B cell (primary cell): ENCODE measurements around the gene GALNT6. TPM values are rescaled to one million over a fixed set of nuclear protein-coding genes. Genes with fewer than 3 reads are reported as not detected.

Source experiments
- ATAC-seq: fragments of 200-7000 bp; cut with Tn5 transposase; one replicate; pipeline ENCODE4 v1.10.0; 2021; ENCODE audit warnings: low read depth, mild to moderate bottlenecking, moderate number of reproducible peaks, moderate library complexity
- CTCF ChIA-PET: fragments of 350-600 bp; sonication (Branson Sonifier 250); formaldehyde crosslinking; loops from one replicate; lab custom pipeline; 2021; ENCODE audit warnings: antibody characterized with exemption, inconsistent platforms; lab: Charles Lee
- POLR2A ChIA-PET: fragments of 350-600 bp; sonication (Branson Sonifier 250); formaldehyde crosslinking; loops from one replicate; lab custom pipeline; 2021; ENCODE audit warnings: antibody characterized with exemption; lab: Charles Lee
- DNase-seq: peaks from one replicate; pipeline ENCODE4 v3.0.0; 2013
- H2AFZ ChIP-seq: 2 replicates; pipeline ENCODE4 v1.6.1; 2012; ENCODE audit warnings: mild to moderate bottlenecking, low read depth, low read length; ENCODE audit not compliant: insufficient read depth, poor library complexity, severe bottlenecking
- H3K27ac ChIP-seq, 2 donors: 1 replicate in 1 of 2; 2 replicates in 1 of 2; pipeline ENCODE4 v1.5.1; 2012 to 2013; ENCODE audit warnings: low read length in 2 of 2, mild to moderate bottlenecking in 2 of 2, moderate library complexity in 1 of 2
- H3K27me3 ChIP-seq, 4 experiments: fragments of 200-600 bp in 1 of 4; sonication (generic) in 1 of 4; replicated peaks in 1 of 4; 1 replicate in 2 of 4; 2 replicates in 2 of 4; pipeline versions ENCODE4 v1.6.1 to v1.7.0; 2013 to 2016; ENCODE audit warnings: low read length in 3 of 4, mild to moderate bottlenecking in 2 of 4, mixed read lengths in 1 of 4, moderate library complexity in 1 of 4; ENCODE audit not compliant: insufficient read depth in 4 of 4, control insufficient read depth in 3 of 4; ENCODE audit errors: control extremely low read depth in 1 of 4
- H3K36me3 ChIP-seq, 2 experiments: replicated peaks in 1 of 2; 1 replicate in 1 of 2; 2 replicates in 1 of 2; pipeline versions ENCODE4 v1.6.1 to v1.7.1; 2013; ENCODE audit warnings: low read length in 1 of 2; ENCODE audit not compliant: insufficient read depth in 2 of 2, control insufficient read depth in 1 of 2; ENCODE audit errors: control extremely low read depth in 1 of 2, extremely low read depth in 1 of 2
- H3K4me1 ChIP-seq, 2 donors: fragments of 200-600 bp in 1 of 2; sonication (generic) in 1 of 2; 1 replicate in 1 of 2; 2 replicates in 1 of 2; pipeline versions ENCODE4 v1.5.1 to v1.6.1; 2013 to 2017; ENCODE audit warnings: low read length in 2 of 2; ENCODE audit not compliant: control insufficient read depth in 2 of 2, insufficient read depth in 2 of 2
- H3K4me2 ChIP-seq: replicated peaks from 2 replicates; pipeline ENCODE3; 2012; ENCODE audit warnings: mild to moderate bottlenecking, low read depth, low read length; ENCODE audit not compliant: poor library complexity, severe bottlenecking
- H3K4me3 ChIP-seq, 5 experiments: fragments of 200-600 bp in 1 of 5; sonication (generic) in 1 of 5; 1 replicate in 3 of 5; 2 replicates in 2 of 5; pipeline versions ENCODE4 v1.5.1 to v1.7.0; 2011 to 2016; ENCODE audit warnings: low read length in 4 of 5, mild to moderate bottlenecking in 4 of 5, low read depth in 2 of 5, control low read depth in 1 of 5, moderate library complexity in 1 of 5; ENCODE audit not compliant: insufficient read depth in 1 of 5; ENCODE audit errors: control extremely low read depth in 1 of 5, extremely low read depth in 1 of 5
- H3K79me2 ChIP-seq: fragments of 200-600 bp; sonication (generic); one replicate; pipeline ENCODE4 v1.6.0; 2016; ENCODE audit warnings: low read length; ENCODE audit not compliant: control insufficient read depth, insufficient read depth
- H3K9ac ChIP-seq: fragments of 200-600 bp; sonication (generic); 2 replicates; pipeline ENCODE4 v1.6.1; 2017; ENCODE audit warnings: mild to moderate bottlenecking, low read length, moderate library complexity
- H3K9me3 ChIP-seq, 3 donors: one replicate each; pipeline versions ENCODE4 v1.6.1 to v1.7.1; 2013; ENCODE audit warnings: low read length in 2 of 3; ENCODE audit not compliant: control insufficient read depth in 2 of 3, insufficient read depth in 1 of 3; ENCODE audit errors: control extremely low read depth in 1 of 3
- H4K20me1 ChIP-seq: 2 replicates; pipeline ENCODE4 v1.6.0; 2012; ENCODE audit warnings: mild to moderate bottlenecking, low read length; ENCODE audit not compliant: insufficient read depth, control insufficient read depth, poor library complexity, severe bottlenecking
- H3K27ac Mint-ChIP-seq: one replicate; pipeline ENCODE4 v1.8.0; 2021; ENCODE audit warnings: mixed read lengths
- H3K27me3 Mint-ChIP-seq: one replicate; pipeline ENCODE4 v1.8.0; 2021; ENCODE audit warnings: mixed read lengths
- H3K4me1 Mint-ChIP-seq: one replicate; pipeline ENCODE4 v1.8.0; 2021; ENCODE audit warnings: mixed read lengths
- H3K4me3 Mint-ChIP-seq: one replicate; pipeline ENCODE4 v1.8.0; 2021; ENCODE audit warnings: mixed read lengths
- H3K9me3 Mint-ChIP-seq: one replicate; pipeline ENCODE4 v1.8.0; 2022; ENCODE audit warnings: mixed read lengths; ENCODE audit not compliant: insufficient read depth
- EZH2 ChIP-seq: IDR thresholded peaks from 2 replicates; pipeline ENCODE4 v1.6.1; 2012; ENCODE audit warnings: borderline replicate concordance, low read depth, mild to moderate bottlenecking, moderate library complexity, low read length; ENCODE audit not compliant: insufficient read depth, poor library complexity, severe bottlenecking
- WGBS: methylation state at CpG from one replicate; pipeline ENCODE4 v1.1.5; 2013; ENCODE audit warnings: missing lambda C conversion rate; ENCODE audit not compliant: insufficient coverage; 5-methylcytosine and 5-hydroxymethylcytosine counted together
- intact Hi-C: fragments of 100-400 bp; cut with micrococcal nuclease; formaldehyde crosslinking; loops from one replicate; pipeline ENCODE4 v1.10.0; 2022
- polyA plus RNA-seq: library from polyadenylated mRNA; depleted of rRNA; stranded (reverse); fragments of >200 nt; gene quantifications from 2 replicates; pipeline ENCODE4 v1.2.3, GENCODE V29; 2012
- total RNA-seq, 2 donors: library from RNA; stranded (reverse); fragments of 120-200 nt in 1 of 2; gene quantifications; 1 replicate in 1 of 2; 2 replicates in 1 of 2; pipeline versions ENCODE4 v1.2.3 to v1.2.4, GENCODE V29; 2013 to 2022
- TF ChIP-seq, protein P1 (sequence below): fragments of 200-600 bp; IDR thresholded peaks from one replicate; pipeline ENCODE4 v1.8.0; 2022; ENCODE audit warnings: antibody characterized with exemption, mild to moderate bottlenecking

Gene GALNT6
- total and polyA plus RNA-seq, 2 donors (not counting 1 experiment from before 2014, with no cell fraction given) = 9.0 to 10.3 TPM

DNA sequence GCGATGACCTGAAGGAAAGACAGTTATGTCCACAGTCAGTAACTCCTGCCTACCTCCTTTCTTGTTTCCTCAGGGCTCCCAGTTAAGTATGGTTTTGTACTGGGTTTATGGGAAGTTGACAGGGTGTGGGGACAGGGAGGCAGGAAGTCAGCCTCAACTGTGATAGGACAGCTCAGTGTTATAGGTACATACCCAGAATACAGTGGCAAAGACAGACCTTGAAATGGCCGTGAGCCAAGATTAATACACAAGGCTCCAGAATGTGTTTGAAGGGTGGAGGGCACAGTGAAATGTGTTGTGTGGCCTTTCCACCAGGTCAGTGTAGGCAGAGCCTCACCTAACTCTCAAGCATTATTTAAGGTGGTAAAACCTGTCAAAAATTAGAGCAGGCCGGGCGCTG lies 62.6 kb downstream of the GALNT6 start:
- ATAC-seq (no peak), DNase-seq (no peak)
- no peak overlapping the region for H3K4me3 Mint-ChIP-seq
- Histone ChIP-seq H2AFZ (no peak overlapping the region), H3K9ac (no peak overlapping the region), H3K4me2 (no peak overlapping the region), H3K9me3 (peaks cover 0 to 9% (median 0%) of the 10 kb centered on the region in 3 donors), H4K20me1 (no peaks in the 10 kb centered on the region), H3K79me2 (peaks cover 3% of the 10 kb centered on the region), H3K27ac (no peak overlapping the region), H3K36me3 (no peaks in the 10 kb centered on the region), H3K4me3 (no peak overlapping the region), H3K4me1 (peaks cover 59 to 65% of the 10 kb centered on the region in 2 donors), H3K27me3 (no peaks in the 10 kb centered on the region)
- ChIA-PET POLR2A (no interaction called here), CTCF (interaction anchor here (11.9 kb wide), 1 partner anchor 11 kb away, joined by 148 read pairs; no protein-coding TSS in a partner anchor)
- TF ChIP-seq, protein P1, sequence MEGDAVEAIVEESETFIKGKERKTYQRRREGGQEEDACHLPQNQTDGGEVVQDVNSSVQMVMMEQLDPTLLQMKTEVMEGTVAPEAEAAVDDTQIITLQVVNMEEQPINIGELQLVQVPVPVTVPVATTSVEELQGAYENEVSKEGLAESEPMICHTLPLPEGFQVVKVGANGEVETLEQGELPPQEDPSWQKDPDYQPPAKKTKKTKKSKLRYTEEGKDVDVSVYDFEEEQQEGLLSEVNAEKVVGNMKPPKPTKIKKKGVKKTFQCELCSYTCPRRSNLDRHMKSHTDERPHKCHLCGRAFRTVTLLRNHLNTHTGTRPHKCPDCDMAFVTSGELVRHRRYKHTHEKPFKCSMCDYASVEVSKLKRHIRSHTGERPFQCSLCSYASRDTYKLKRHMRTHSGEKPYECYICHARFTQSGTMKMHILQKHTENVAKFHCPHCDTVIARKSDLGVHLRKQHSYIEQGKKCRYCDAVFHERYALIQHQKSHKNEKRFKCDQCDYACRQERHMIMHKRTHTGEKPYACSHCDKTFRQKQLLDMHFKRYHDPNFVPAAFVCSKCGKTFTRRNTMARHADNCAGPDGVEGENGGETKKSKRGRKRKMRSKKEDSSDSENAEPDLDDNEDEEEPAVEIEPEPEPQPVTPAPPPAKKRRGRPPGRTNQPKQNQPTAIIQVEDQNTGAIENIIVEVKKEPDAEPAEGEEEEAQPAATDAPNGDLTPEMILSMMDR = no peak
- TF ChIP-seq EZH2 = no peak
- H3K27ac Mint-ChIP-seq = peak overlapping the region; percentile 20
- 100% methylated on average over 3 of the region's 4 CpGs for whole genome bisulfite sequencing
- H3K27me3 Mint-ChIP-seq = no peaks in the 10 kb centered on the region
- H3K9me3 Mint-ChIP-seq = no peaks in the 10 kb centered on the region
- intact Hi-C loops = loop anchor here (10.0 kb wide), 1 partner anchor 564 kb away; the partner anchor contains the start of gene ATF1
- H3K4me1 Mint-ChIP-seq = peaks cover 63% of the 10 kb centered on the region

DNA sequence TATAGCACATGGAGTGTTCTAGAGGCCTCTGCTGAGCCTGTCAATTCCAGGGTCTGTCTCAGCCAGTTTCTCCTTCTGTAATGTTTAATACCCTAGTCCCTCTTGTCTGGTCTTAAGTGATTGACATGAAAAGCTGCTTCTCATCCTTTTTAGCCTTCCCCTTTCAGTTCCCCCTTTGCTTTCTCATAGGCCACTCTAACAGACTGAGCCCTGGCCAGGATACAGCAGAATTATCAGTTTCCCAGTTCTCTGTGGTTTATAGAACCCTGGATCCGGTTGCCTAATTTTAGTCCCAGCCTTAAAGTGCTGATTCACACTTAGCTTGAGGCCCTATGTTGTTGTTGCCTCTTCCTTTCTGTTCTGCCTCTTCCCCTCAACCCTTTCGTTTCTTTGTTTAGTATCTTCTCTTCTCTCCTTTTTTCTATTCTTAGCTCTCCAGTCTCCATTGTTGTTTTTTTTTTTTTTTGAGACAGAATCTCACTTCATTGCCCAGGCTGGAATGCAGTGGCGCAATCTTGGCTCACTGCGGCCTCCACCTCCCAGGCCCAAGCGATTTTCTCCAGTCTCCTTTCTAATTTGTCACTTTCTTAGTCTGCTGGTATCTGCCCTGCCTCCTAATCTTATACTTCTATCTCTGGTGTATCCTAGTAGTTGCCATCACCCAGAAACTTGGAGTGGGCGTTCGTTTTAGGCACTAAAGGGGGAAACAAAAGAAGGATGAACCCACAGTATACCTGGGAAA lies 64.3 kb downstream of the GALNT6 start:
- intact Hi-C loops = loop anchor here (10.0 kb wide), 1 partner anchor 562 kb away; the partner anchor contains the start of gene ATF1
- Histone ChIP-seq H3K4me1 (peaks cover 72 to 79% of the 10 kb centered on the region in 2 donors), H3K9me3 (peaks cover 0 to 9% (median 0%) of the 10 kb centered on the region in 3 donors), H3K4me2 (peak overlapping the region; percentile 63), H3K9ac (no peak overlapping the region), H2AFZ (no peak overlapping the region), H3K79me2 (peaks cover 20% of the 10 kb centered on the region), H3K27ac (peak overlapping the region; percentile 59 to 64), H3K27me3 (no peaks in the 10 kb centered on the region), H3K36me3 (peaks cover 0 to 9% of the 10 kb centered on the region in 2 experiments), H4K20me1 (no peaks in the 10 kb centered on the region), H3K4me3 (peak overlapping the region in 1 of 5 experiments; percentile 22)
- 12% methylated on average over 4 of the region's 7 CpGs for WGBS
- Mint-ChIP-seq H3K27ac (peak overlapping the region; percentile 83), H3K4me3 (peak overlapping the region; percentile 35), H3K27me3 (no peaks in the 10 kb centered on the region), H3K4me1 (peaks cover 80% of the 10 kb centered on the region), H3K9me3 (no peaks in the 10 kb centered on the region)
- ChIA-PET POLR2A (interaction anchor here (0.6 to 1.2 kb wide), 8 partner anchors 8 to 818 kb away, joined by 3 to 6 read pairs (median 4); partner anchors contain the start of genes DAZAP2 and SMAGP), CTCF (interaction anchor here (0.9 to 11.9 kb wide), 6 partner anchors 12 to 562 kb away, joined by 3 to 148 read pairs (median 5); partner anchors contain the start of genes ATF1 and SMAGP)
- DNase-seq = peak; percentile 73
- ATAC-seq = peak; percentile 28
- TF ChIP-seq, protein P1 = no peak
- no peak for TF ChIP-seq EZH2
